Measurements from ENCODE around the gene PIKFYVE.

- TF ChIP-seq CTCF (IDR thresholded peaks at IDR 0.05) (no peak), EP300 (IDR thresholded peaks at IDR 0.05) (no peak)
Measured at GRCh38 chr2:208329485-208329884, 63.4 kb downstream of the PIKFYVE start.

All from ovary (tissue), 3 donors.